ENCODE results near the gene THAP11. TPM values are rescaled to one million over a fixed set of nuclear protein-coding genes. Genes with fewer than 3 reads are reported as not detected.

The THAP11 gene
- total RNA-seq, 6 experiments from 2014 or later, result 8.9 to 23.9 (median 11.7) TPM

GRCh38 chr16:67872631-67873434 is 30.7 kb downstream of the THAP11 start, which contains the start of gene EDC4:
Gene EDC4, plus strand, starts transcription at chr16:67873052. Its CDS starts 210 bp downstream, at chr16:67873262.
- Histone ChIP-seq H3K27ac (peak within 1 kb of the TSS; percentile 74 to 84 (median 76)), H3K4me3 (peak within 1 kb of the TSS; percentile 67 to 97 (median 96)), H3K27me3 (no peaks in the 10 kb centered on the region), H3K4me1 (peaks cover 0 to 35% (median 8%) of the 10 kb centered on the region in 4 donors), H3K9me3 (no peaks in the 10 kb centered on the region), H3K36me3 (peaks cover 0 to 27% (median 11%) of the 10 kb centered on the region in 4 donors)
- peak; percentile 91 to 97 (median 94) for ATAC-seq
- TF ChIP-seq CTCF (IDR thresholded peaks at IDR 0.05) (no peak), POLR2A (IDR thresholded peaks at IDR 0.05) (peak; percentile 27)
- intact Hi-C loops (cut with DNase I), result no loop called here
- whole genome bisulfite sequencing (ENCODE audit: insufficient coverage, low coverage, low lambda C conversion rate, missing lambda C conversion rate), result 0% methylated on average over 6 of the region's 72 CpGs
- DNase-seq, result peak; percentile 88 to 93 (median 91)

DNA sequence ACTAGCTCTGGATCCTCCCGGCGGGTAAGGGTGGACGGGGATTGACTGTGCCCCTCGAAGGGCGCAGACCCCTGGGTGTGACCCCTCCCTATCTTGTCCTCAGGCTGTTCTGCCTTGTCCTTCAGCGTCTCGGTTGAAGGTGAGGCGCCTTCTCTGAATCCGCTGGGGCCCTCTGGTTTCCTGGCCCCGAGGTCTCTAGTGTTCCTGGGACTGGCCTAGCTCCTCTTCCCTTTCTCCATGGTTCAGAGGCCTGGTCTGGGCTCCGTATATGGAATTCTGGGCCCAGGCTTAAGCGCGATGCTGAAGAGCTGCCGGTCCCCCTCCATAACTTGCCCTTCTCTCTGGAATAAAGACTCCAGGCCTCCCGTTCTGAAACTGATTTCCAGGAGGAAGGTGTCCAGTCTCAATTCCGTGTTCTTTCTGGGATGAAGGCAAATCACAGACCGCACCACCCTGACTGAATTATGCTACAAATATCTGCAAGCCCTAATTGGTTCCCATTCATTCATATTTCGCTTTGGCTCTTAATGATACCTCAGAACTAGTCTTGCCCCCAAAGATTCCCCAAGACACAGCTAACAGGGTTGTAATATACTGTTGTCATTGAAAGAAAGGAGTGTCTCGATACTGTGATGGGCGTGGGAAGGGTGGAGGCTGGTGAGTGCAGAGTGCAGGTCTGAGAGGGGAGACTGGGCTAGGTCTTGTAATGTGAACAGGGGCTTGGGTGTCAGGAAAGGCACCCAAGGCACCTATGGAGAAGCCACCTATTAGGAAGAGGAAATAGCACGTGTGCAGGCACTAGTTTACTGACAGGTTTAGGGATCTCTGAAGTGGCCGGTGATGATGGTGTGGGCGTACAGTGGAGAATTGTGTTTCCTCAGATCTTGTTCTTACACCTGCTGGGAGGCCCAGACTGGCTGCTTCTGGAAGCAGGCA is 31.6 kb downstream of the THAP11 start:
- Histone ChIP-seq H3K27me3 (no peaks in the 10 kb centered on the region), H3K9me3 (no peaks in the 10 kb centered on the region), H3K4me3 (peak overlapping the region; percentile 67 to 97 (median 96)), H3K36me3 (peaks cover 0 to 27% (median 13%) of the 10 kb centered on the region in 4 donors), H3K4me1 (peaks cover 0 to 35% (median 8%) of the 10 kb centered on the region in 4 donors), H3K27ac (peak overlapping the region; percentile 74 to 84 (median 76))
- WGBS (ENCODE audit: insufficient coverage, low coverage, low lambda C conversion rate, missing lambda C conversion rate), result 20% methylated on average over 10 of the region's 23 CpGs
- ATAC-seq (peak in 2 of 4 donors; percentile 1 to 3), DNase-seq (no peak)
- intact Hi-C loops (cut with DNase I), result no loop called here
- TF ChIP-seq CTCF (IDR thresholded peaks at IDR 0.05), result no peak
- no peak for TF ChIP-seq POLR2A (IDR thresholded peaks at IDR 0.05)

DNA sequence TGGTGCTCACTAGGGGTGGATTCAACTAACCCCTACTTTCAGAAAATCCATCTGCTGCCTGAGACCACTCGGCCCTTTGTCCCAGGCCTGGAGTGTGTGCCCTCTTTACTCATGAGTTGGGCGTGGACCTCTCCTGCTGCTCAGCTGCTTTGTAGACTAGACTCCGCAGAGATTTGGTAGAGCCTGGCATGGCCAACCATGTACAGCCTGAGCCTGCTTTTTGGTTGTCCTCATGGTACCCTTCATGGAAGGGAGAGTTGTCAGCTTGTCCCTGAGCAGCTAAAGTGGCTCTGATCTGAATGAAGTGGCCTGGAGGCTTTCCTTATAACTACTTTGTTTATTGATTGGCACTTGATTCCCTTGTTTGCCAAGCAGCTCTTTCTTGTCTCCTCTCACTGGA is 32.3 kb downstream of the THAP11 start:
- WGBS (ENCODE audit: insufficient coverage, low coverage, low lambda C conversion rate, missing lambda C conversion rate), result no CpG with 5 or more reads among the region's 3 CpGs
- ATAC-seq (no peak), DNase-seq (no peak)
- no peak for TF ChIP-seq CTCF (IDR thresholded peaks at IDR 0.05)
- Histone ChIP-seq H3K36me3 (peaks cover 0 to 31% (median 18%) of the 10 kb centered on the region in 4 donors), H3K4me1 (peaks cover 0 to 35% (median 8%) of the 10 kb centered on the region in 4 donors), H3K9me3 (no peaks in the 10 kb centered on the region), H3K27me3 (no peaks in the 10 kb centered on the region), H3K27ac (no peak overlapping the region), H3K4me3 (peak overlapping the region in 1 of 3 donors; percentile 97)
- intact Hi-C loops (cut with DNase I), result no loop called here

GRCh38 chr16:67877064-67877463 is 34.9 kb downstream of the THAP11 start:
- intact Hi-C loops (cut with DNase I), result no loop called here
- TF ChIP-seq POLR2A (IDR thresholded peaks at IDR 0.05) (no peak), CTCF (IDR thresholded peaks at IDR 0.05) (no peak)
- Histone ChIP-seq H3K36me3 (peaks cover 0 to 52% (median 30%) of the 10 kb centered on the region in 4 donors), H3K27ac (no peak overlapping the region), H3K4me1 (peaks cover 0 to 27% (median 8%) of the 10 kb centered on the region in 4 donors), H3K27me3 (no peaks in the 10 kb centered on the region), H3K9me3 (no peaks in the 10 kb centered on the region), H3K4me3 (no peak overlapping the region)
- no peak for ATAC-seq
- no peak for DNase-seq
- 80% methylated on average over 3 of the region's 11 CpGs for WGBS (ENCODE audit: insufficient coverage, low coverage, low lambda C conversion rate, missing lambda C conversion rate)
